HepG2 (cell line): ENCODE data around the gene HES2. TPM values are rescaled to one million over a fixed set of nuclear protein-coding genes. Genes with fewer than 3 reads are reported as not detected.
"Not testable (repeated sequence)": the region's sequence is repeated elsewhere in the genome, so short reads cannot be mapped to it uniquely, and the experiment has no call there.

ENCODE experiments used
- ATAC-seq: fragments of 200-7000 bp; cut with Tn5 transposase; 3 replicates; pipeline ENCODE4 v1.9.1; 2020; ENCODE audit warnings: mild to moderate bottlenecking, moderate library complexity
- BruUV-seq: library from RNA; stranded (reverse); fragments of 400-500 nt; replicated peaks from 2 replicates; lab custom pipeline; 2021; lab: Mats Ljungman, UMichigan
- CTCF ChIA-PET: fragments of 300-600 bp; formaldehyde crosslinking; extraction: SDS; loops from one replicate; lab custom pipeline; 2021; ENCODE audit warnings: low total read pairs, inconsistent platforms, low intra/inter-chr PET ratio; lab: Yijun Ruan, JAX
- POLR2A ChIA-PET: fragments of 350-600 bp; sonication (Branson Sonifier 250); formaldehyde crosslinking; loops from one replicate; lab custom pipeline; 2020; ENCODE audit warnings: antibody characterized with exemption, inconsistent platforms; lab: Yijun Ruan, JAX
- DNase-seq: peaks from one replicate; pipeline ENCODE4 v3.0.0-alpha.2; 2015; ENCODE audit warnings: low spot score
- FAIRE-seq: peaks from 3 replicates; lab custom pipeline; 2011; peaks lifted over from hg19 to GRCh38; lab: Jason Lieb, UNC
- H2AFZ ChIP-seq: one replicate; pipeline ENCODE4 v1.6.1; 2011; ENCODE audit warnings: low read length, inconsistent platforms
- H3K27ac ChIP-seq: fragments of 300-600 bp; 3 replicates; pipeline ENCODE4 v1.8.0; 2011; ENCODE audit warnings: mixed run types, mild to moderate bottlenecking, mixed read lengths, low read length, inconsistent platforms; ENCODE audit not compliant: insufficient read depth; ENCODE audit errors: extremely low read length
- H3K27me3 ChIP-seq, 2 experiments: fragments of 200-600 bp in 1 of 2; 2 replicates in 1 of 2; 3 replicates in 1 of 2; pipeline versions ENCODE4 v1.6.0 to v1.8.0; 2011; ENCODE audit warnings: low read length in 2 of 2, mild to moderate bottlenecking in 2 of 2, moderate library complexity in 2 of 2, inconsistent platforms in 1 of 2; ENCODE audit not compliant: insufficient read depth in 2 of 2, control insufficient read depth in 1 of 2
- H3K36me3 ChIP-seq, 2 experiments: fragments of 200-600 bp in 1 of 2; replicated peaks in 1 of 2; 2 replicates in 1 of 2; 3 replicates in 1 of 2; pipeline versions ENCODE4 v1.5.1 to v1.8.0; 2011; ENCODE audit warnings: low read length in 2 of 2, inconsistent platforms in 1 of 2; ENCODE audit not compliant: insufficient read depth in 2 of 2, control insufficient read depth in 1 of 2
- H3K4me1 ChIP-seq: 2 replicates; pipeline ENCODE4 v1.5.1; 2012; ENCODE audit warnings: low read length, inconsistent platforms; ENCODE audit not compliant: insufficient read depth
- H3K4me2 ChIP-seq: 2 replicates; pipeline ENCODE4 v1.6.0; 2011; ENCODE audit warnings: low read depth, low read length, inconsistent platforms
- H3K4me3 ChIP-seq, 3 experiments: fragments of 200-600 bp in 1 of 3; sonication (generic), shearing (Covaris generic) in 1 of 3; replicated peaks in 1 of 3; 2 replicates each; pipeline ENCODE4 v1.5.1; 2011 to 2016; ENCODE audit warnings: low read length in 3 of 3, inconsistent platforms in 2 of 3, low read depth in 2 of 3, mild to moderate bottlenecking in 2 of 3, control low read depth in 1 of 3, mixed read lengths in 1 of 3; ENCODE audit not compliant: insufficient read depth in 1 of 3
- H3K79me2 ChIP-seq: one replicate; pipeline ENCODE4 v1.6.1; 2011; ENCODE audit warnings: low read length, inconsistent platforms; ENCODE audit not compliant: insufficient read depth
- H3K9ac ChIP-seq: 2 replicates; pipeline ENCODE4 v1.6.0; 2011; ENCODE audit warnings: mild to moderate bottlenecking, low read depth, low read length, inconsistent platforms; ENCODE audit not compliant: insufficient read depth
- H3K9me3 ChIP-seq: 2 replicates; pipeline ENCODE4 v1.5.1; 2012; ENCODE audit warnings: mild to moderate bottlenecking, low read length
- H4K20me1 ChIP-seq: 2 replicates; pipeline ENCODE4 v1.6.0; 2011; ENCODE audit warnings: inconsistent platforms, mild to moderate bottlenecking, low read length, moderate library complexity; ENCODE audit not compliant: insufficient read depth
- HNRNPL ChIP-seq: fragments of 200-400 bp; formaldehyde crosslinking; IDR thresholded peaks from 2 replicates; pipeline ENCODE4 v1.6.1; 2017; ENCODE audit warnings: mild to moderate bottlenecking, low read depth, low read length
- WGBS: methylation state at CpG from one replicate; pipeline ENCODE4 v1.1.6; 2017; ENCODE audit warnings: low lambda C conversion rate; 5-methylcytosine and 5-hydroxymethylcytosine counted together
- in situ Hi-C: cut with HindIII; loops from 2 replicates; pipeline ENCODE4 v1.10.0; 2017; ENCODE audit warnings: low pct_unique_long_range_greater_than_20kb; ENCODE audit not compliant: extremely low pct_ligation_motif_present
- intact Hi-C: fragments of 100-400 bp; cut with micrococcal nuclease; formaldehyde crosslinking; loops from one replicate; pipeline ENCODE4 v1.10.0; 2022; ENCODE audit not compliant: unreplicated experiment
- polyA plus RNA-seq, 8 experiments: library from polyadenylated mRNA; depleted of rRNA in 3 of 8; stranded (reverse) in 7 of 8; unstranded in 1 of 8; fragments of >200 nt; fragmentation: Illumina TruSeq in 4 of 8; extraction: Trizol in 4 of 8; gene quantifications; 2 replicates each; pipeline versions ENCODE4 v1.2.1 to v1.2.3, GENCODE V29; 2011 to 2016; ENCODE audit warnings: low read depth in 4 of 8, missing spikeins in 1 of 8, mixed read lengths in 1 of 8; ENCODE audit not compliant: insufficient read depth in 1 of 8
- total RNA-seq, 5 experiments: library from RNA; depleted of rRNA; stranded (reverse); fragments of >200 nt; fragmentation: Illumina TruSeq; extraction: Trizol; gene quantifications; 2 replicates each; pipeline ENCODE4 v1.2.3, GENCODE V29; 2016; ENCODE audit warnings: low read depth in 1 of 5
- TF ChIP-seq, protein P1 (sequence below): sonication (generic); formaldehyde crosslinking; IDR thresholded peaks from 2 replicates; pipeline ENCODE4 v1.5.0; 2020; ENCODE audit warnings: mild to moderate bottlenecking, missing genetic modification reagents, moderate library complexity

The HES2 gene
- total and polyA plus RNA-seq, 2 of the 13 experiments (the other 11 are each of a cell fraction or from before 2014, with no cell fraction given), result 0.11 to 0.17 TPM

DNA sequence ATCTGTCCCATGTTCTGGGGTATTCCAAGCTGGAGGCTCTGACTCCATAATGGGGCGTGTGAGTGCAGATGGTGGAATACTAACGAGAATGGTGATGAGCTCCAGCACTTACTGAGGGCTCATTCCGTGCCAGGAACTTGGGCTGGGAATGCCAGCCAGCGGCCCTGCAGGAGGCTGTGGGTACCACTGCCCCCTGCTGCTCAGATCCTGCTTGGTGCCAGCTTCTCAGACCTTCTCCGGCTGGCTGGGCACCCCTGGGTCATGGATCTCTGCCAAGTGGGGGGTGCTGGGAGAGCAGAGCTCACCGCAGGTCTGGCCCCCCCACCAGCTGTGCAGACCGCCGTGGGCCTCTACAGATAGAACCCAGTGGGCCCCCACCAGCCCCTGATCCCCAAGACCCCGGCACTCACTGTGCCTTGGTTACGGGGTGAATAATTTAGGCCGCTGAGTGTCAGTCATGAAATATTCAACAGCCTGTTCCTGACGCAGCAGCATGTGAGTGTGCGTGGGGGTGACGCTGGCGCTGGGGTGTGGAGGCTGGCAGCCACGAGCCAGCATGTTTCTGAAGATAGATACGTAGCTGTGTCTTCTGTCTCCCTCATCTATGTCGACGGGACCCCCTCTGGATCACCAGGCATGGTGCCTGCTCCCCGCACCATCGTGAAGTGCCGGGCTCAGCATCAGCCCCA is 17.4 kb upstream of the HES2 start:
- H3K4me3 ChIP-seq, H3K4me2 ChIP-seq, DNase-seq, H3K9ac ChIP-seq, intact Hi-C loops, ATAC-seq, H3K9me3 ChIP-seq, in situ Hi-C loops, H3K79me2 ChIP-seq, FAIRE-seq, H3K36me3 ChIP-seq, BruUV-seq, H4K20me1 ChIP-seq, H2AFZ ChIP-seq, H3K27ac ChIP-seq: not testable (repeated sequence)
- ChIA-PET CTCF (interaction anchor here (0.7 to 1.6 kb wide), 2 partner anchors 14 to 40 kb away, joined by 3 to 12 read pairs; no protein-coding TSS in a partner anchor), POLR2A (interaction anchor here (1.4 kb wide), 1 partner anchor 11 kb away, joined by 5 read pairs; no protein-coding TSS in a partner anchor)
- H3K4me1 ChIP-seq, result peaks cover 36% of the 10 kb centered on the region
- 0 out of 2 replicates have a peak, but pooled peaks have one; percentile 57 for TF ChIP-seq HNRNPL
- TF ChIP-seq, protein P1, sequence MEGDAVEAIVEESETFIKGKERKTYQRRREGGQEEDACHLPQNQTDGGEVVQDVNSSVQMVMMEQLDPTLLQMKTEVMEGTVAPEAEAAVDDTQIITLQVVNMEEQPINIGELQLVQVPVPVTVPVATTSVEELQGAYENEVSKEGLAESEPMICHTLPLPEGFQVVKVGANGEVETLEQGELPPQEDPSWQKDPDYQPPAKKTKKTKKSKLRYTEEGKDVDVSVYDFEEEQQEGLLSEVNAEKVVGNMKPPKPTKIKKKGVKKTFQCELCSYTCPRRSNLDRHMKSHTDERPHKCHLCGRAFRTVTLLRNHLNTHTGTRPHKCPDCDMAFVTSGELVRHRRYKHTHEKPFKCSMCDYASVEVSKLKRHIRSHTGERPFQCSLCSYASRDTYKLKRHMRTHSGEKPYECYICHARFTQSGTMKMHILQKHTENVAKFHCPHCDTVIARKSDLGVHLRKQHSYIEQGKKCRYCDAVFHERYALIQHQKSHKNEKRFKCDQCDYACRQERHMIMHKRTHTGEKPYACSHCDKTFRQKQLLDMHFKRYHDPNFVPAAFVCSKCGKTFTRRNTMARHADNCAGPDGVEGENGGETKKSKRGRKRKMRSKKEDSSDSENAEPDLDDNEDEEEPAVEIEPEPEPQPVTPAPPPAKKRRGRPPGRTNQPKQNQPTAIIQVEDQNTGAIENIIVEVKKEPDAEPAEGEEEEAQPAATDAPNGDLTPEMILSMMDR (CRISPR knock-in tag), result peak; percentile 21; the same call in 1 of the 2 replicates
- WGBS, result 43% methylated on average over 11 of the region's 22 CpGs
- peaks cover 6 to 36% of the 10 kb centered on the region in 2 experiments for H3K27me3 ChIP-seq

DNA sequence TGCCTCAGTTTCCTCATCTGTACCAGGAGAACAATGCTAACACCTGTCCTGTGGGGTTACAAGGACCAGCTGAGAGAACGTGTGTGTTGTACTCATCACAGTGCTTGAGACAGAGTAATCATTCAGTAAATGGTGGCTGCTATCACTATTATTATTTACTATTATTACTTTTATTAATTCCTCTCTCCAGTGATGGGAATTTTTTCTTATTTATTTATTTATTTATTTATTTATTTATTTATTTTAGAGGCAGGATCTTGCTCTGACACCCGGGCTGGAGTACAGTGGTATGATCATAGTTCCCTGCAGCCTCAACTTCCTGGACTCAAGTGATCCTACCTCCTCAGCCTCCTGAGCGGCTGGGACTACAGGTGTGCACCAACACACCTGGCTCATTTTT is 16.6 kb upstream of the HES2 start:
- H4K20me1 ChIP-seq, FAIRE-seq, H3K9me3 ChIP-seq, H3K27ac ChIP-seq, ATAC-seq, H3K36me3 ChIP-seq, intact Hi-C loops, H3K4me2 ChIP-seq, H3K79me2 ChIP-seq, H3K9ac ChIP-seq, DNase-seq, H3K4me3 ChIP-seq, POLR2A ChIA-PET, in situ Hi-C loops, BruUV-seq, CTCF ChIA-PET, H2AFZ ChIP-seq: not testable (repeated sequence)
- Histone ChIP-seq H3K4me1 (peaks cover 40% of the 10 kb centered on the region), H3K27me3 (peaks cover 6 to 38% of the 10 kb centered on the region in 2 experiments)
- WGBS, result 20% methylated on average over 3 of the region's 3 CpGs
